ENCODE measurements around the gene AMDHD2.
"Not testable (repeated sequence)": the region's sequence is repeated elsewhere in the genome, so short reads cannot be mapped to it uniquely, and the experiment has no call there.

AMDHD2 gene

DNA sequence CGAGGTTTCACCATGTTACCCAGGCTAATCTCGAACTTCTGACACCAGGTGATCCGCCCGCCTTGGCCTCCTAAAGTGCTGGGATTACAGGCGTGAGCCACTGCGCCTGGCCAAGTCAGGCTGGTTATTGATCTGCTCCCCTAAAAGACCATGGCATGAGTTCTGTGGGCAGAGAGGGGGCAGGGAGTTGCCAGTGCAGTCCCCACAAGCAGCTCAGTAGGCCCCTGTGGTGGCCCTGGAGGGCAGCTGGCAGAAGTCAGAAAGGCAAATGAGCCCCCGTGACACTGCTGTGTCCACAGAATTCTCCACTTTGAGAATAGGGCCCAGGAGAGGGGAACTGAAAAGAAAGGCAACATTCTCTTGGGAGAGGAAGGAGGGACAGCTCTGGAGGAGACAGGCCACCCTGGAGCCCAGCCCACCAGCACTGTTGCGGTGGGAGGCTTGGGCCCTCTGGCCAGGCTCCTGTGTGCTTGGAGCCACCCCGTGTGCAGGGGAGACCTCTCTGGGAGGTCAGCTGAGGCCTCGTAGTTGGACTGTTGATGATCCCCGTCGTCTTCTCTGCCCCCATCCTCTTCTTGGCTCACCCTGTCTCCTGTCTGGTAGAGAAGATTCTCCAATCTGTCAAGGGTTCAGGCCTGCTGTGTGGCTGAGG lies 2.1 kb upstream of the AMDHD2 start:
- no peak for DNase-seq (ENCODE audit: low read depth in 2 of 2)

DNA sequence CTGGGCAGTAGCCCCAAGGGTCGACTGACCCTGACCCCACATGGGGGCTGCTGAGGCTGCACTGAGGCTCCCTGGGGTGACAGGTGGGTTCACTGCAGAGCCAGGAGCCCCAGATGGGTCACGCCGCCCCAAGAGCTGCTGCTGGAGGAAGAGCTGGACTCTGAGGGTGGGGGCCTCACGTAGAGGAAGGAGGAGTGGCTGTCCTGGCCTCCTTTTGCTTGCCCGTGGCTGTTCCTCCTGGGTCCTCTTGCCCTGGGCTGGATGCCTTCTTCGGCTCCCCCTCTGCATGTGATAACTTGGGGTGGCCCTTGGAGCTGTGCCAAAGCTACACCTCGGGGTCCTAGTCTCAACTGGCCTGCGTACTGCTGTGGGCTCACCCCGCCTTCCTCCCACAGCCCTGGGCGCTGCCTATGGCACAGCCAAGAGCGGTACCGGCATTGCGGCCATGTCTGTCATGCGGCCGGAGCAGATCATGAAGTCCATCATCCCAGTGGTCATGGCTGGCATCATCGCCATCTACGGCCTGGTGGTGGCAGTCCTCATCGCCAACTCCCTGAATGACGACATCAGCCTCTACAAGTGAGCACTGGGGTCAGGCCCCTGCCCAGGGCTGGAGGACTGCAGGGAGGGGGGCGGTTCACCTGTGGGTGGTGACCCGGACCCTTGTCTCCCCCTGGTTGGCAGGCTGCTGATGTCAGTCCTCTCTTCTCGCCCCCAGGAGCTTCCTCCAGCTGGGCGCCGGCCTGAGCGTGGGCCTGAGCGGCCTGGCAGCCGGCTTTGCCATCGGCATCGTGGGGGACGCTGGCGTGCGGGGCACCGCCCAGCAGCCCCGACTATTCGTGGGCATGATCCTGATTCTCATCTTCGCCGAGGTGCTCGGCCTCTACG lies 1.1 kb upstream of the AMDHD2 start:
- no peak for DNase-seq (ENCODE audit: low read depth in 2 of 2)

DNA sequence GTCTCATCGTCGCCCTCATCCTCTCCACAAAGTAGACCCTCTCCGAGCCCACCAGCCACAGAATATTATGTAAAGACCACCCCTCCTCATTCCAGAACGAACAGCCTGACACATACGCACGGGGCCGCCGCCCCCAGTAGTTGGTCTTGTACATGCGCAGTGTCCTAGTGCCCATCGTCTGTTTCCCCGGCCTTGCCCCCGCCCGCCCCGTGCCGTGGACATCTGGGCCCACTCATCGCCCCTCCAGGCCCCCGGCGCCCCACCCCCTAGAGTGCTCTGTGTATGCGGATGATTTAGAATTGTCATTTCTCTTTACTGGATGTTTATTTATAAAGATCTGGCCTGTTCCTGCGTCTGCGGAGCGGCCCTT lies 475 bp upstream of the AMDHD2 start:
- no peak for DNase-seq (ENCODE audit: low read depth in 2 of 2)

DNA sequence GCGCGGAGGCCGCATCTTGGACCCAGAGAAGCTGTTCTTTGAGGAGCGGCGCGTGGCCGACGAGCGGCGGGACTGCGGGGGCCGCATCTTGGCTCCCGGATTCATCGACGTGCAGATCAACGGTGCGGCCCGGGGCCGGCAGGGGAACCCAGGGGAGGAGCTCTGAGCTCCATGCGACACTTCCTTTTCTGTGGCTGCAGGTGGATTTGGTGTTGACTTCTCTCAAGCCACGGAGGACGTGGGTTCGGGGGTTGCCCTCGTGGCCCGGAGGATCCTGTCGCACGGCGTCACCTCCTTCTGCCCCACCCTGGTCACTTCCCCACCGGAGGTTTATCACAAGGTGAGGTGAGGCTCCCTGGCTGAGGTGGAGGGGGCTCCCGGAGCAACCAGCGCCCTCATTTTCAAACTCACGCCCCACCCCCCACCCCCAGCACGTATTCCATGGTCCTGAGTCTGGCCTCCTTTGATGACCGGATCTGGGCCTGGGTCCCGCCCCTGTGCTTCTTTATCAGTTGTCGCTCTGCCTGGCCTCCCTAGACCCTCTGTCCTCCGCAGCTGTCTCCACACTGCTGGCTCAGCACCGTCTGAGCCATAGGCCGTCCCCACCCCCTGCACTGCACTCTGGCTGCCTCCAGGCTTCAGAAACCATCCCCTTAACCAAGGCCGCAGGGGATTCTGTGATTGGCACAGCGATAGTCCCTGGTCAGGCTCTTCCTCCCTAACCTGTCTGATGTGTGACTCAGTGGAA lies 787 bp downstream of the AMDHD2 start:
- no peak for DNase-seq (ENCODE audit: low read depth in 2 of 2)

DNA sequence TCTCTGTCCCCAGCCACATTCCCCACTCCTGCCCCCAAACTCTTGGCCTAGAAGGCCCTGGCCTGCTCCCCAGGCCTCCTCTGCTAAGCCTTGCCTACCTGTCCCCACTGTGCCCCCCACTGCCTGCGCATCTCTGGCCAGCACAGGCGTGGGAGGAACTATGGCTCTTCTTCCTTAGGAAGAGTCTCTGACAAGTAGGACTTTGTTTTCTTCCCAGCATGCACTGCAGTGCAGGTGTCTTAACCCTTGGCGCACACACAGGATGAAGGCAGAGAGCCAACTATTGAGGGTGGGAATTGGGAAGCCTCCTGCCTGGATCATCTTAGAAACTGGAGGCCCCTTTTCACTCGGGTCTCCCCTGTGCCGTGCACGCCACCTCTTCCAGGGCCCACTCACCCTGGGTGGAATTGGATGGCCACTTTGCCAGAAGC lies 3.6 kb downstream of the AMDHD2 start:
- no peak for DNase-seq (ENCODE audit: low read depth in 2 of 2)

DNA sequence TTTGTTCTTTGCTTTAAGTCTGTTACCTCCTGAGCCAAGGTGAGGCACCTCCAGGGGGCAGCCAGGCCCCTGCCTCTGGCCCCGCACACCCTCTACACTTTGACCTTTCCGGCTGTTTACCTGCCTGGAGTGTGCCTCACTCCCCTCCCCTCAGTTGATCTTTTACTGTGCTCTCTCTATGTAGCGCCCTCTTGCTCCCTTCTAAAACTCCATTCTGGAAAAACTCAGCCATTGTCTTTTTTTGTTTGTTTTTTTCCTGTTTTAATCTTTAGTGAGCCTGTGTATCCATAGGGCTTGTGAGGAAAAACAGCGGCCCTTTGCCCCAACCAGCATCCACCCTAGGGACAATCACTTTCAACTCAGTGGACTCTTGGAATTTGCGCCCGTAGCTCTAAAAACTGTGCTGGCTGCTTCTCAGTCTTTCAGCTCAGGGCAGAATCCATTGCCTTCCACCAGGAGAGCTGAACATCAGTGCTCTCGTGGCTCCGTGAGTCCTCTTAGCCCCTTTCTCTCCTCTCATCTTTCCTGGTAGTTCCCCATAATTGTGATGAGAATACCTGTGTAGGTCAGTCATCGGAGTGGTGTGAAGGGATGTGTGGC lies 4.3 kb downstream of the AMDHD2 start:
- no peak for DNase-seq (ENCODE audit: low read depth in 2 of 2)

DNA sequence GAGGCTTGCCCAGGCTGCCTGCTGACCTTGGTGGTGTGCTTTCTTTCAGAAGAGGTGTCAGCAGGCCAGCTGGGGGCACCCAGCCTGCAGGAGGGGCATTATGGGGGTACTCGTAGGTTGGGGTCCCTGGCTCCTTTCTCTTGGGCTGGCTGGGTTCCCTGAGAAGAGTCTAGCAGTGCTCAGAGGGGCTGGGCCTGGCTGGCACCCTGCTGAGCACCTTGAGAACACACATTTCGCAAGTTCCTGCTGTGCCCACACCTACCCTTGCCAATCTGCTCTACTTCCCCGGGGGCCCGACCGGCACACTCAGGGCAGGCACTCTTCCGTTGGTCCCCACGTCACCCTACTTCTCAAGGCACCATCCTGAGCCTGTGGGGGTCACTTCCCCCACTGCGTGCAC lies 6.0 kb downstream of the AMDHD2 start:
- no peak for DNase-seq (ENCODE audit: low read depth in 2 of 2)

DNA sequence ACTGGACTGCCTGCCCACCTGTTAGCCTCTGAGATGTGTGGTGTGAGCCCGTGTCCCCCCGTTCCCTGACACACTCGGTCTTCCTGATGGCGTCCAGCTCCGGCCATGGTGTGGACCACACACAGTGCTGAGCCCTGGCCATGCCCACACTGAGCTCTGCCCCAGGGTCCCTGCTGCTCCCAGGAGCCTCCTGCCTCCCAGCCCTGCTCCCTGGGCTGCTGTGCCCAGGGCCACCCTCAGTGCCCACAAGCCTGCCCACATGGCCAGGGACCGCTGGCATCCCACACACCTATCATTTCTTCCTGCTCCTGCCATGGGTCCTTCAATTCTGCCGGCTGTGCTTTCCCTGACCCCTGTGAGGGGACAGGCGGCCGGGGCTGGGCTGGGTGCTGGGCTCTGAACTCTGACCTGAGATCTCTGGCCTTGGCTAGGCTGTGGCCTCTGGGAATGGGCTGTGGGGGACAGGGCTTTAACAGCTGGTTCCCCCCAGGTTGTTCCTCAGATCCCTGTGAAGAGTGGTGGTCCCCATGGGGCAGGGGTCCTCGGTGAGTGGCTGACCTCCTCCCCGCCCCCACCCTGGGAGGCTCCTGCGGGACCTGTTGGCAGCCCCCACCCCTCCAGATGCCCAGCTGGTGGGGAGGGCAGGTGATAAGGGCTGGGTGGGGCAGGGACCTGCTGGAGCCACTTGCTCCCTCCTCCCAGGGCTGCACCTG lies 7.1 kb downstream of the AMDHD2 start:
- no peak for DNase-seq (ENCODE audit: low read depth in 2 of 2)

DNA sequence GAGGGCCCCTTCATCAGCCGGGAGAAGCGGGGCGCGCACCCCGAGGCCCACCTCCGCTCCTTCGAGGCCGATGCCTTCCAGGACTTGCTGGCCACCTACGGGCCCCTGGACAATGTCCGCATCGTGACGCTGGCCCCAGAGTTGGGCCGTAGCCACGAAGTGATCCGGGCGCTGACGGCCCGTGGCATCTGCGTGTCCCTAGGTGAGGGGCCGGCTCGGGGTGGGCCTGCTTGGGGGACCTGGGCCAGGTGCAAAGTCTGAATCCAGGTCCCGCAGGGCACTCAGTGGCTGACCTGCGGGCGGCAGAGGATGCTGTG lies 7.6 kb downstream of the AMDHD2 start:
- DNase-seq (ENCODE audit: low read depth in 2 of 2): no peak

DNA sequence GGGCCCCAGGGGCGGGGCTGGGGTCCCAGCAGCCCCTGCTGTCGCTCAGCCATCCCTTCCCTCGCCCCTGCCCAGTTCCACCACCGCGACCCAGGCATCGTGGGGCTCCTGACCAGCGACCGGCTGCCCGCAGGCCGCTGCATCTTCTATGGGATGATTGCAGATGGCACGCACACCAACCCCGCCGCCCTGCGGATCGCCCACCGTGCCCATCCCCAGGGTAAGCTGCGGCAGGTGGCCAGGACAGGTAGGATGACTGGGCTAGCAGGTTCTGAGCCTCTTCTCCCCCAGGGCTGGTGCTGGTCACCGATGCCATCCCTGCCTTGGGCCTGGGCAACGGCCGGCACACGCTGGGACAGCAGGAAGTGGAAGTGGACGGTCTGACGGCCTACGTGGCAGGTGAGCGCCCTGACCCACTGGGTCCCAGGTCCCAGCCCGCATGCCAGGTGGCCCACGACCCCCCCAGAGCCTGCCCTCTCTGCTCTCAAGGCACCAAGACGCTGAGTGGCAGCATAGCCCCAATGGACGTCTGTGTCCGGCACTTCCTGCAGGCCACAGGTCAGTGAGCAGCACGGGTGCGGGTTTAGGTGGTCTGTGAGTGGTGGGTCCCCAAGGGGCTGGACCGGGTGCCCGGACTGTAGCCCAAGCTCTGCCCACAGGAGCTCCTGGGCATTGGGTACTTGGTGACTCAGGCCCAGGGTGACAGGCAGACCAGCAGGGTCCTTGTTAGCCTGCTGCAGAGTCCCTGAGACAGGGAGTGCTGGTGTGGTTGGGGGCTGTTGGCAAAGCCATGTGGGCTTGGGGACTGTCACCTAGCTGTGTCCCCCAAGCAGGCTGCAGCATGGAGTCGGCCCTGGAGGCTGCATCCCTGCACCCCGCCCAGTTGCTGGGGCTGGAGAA lies 8.2 kb downstream of the AMDHD2 start:
- no peak for DNase-seq (ENCODE audit: low read depth in 2 of 2)

DNA sequence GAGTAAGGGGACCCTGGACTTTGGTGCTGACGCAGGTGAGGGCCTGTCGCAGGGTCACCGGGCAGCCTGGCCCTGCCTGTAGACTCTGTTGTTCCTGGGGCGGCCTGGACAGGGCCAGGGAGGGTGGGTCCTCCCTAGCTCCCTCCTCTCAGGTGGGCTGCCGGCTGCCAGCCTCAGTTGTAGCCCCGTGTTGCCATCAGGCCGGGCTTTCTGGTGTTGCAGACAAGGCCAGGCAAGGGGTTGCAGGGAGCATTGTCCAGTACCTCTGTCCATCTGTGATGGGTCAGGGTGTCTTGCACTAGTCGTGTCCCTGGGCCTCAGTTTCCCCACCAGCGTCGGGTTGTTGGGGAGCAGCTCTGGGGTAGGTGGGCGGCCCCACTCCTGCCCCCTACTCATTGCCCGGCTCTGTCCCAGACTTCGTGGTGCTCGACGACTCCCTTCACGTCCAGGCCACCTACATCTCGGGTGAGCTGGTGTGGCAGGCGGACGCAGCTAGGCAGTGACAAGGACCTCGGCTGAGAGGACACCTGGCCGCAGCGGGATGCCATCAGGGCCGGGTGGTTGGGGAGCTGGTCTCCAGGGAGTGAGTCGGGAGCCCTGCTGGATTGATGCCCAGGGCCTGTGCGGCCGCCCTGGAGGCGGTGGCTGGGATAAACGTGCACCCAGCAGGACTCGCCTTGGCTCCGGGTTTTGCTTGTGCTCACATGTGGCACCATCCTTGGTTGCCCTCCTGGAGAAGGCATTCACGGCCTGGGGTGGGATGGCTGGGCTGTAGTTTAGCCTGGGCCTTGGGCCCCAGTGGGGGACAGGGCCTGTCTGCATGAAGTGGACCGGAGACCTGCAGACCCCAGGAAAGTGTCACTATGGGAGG lies 9.1 kb downstream of the AMDHD2 start:
- no peak for DNase-seq (ENCODE audit: low read depth in 2 of 2)

DNA sequence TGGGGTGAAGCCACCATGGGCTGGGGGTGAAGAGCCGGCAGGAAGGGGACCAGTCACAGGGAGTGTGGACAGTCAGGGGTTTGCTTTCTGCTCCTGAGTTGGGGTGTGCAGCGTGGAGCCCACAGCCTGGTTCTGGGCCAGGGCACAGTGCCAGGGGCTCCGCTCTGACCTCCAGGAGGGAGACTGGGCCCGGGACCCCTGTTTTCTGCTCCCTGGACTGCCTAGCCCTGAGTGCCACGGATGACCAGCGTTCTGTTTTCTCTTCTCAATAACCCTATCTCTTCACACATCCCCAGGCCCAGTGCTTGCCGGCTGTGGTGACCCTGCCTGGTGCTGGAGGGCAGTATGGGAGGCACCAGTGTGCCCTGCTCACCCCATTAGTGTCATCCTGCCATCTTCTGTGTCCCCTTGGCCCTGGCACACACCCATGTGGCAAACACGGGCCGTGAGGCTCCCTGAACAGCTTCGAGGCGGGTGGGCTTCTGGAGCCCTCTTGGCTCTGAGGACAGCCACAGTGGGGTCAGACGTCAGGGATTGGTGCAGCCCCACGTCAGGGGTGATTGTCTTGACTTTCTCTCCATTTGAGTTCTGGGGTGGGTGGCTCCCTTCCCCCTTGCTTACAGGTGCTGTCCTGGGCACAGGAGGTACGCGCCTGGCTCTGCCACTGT lies 9.9 kb downstream of the AMDHD2 start:
- no peak for DNase-seq (ENCODE audit: low read depth in 2 of 2)

DNA sequence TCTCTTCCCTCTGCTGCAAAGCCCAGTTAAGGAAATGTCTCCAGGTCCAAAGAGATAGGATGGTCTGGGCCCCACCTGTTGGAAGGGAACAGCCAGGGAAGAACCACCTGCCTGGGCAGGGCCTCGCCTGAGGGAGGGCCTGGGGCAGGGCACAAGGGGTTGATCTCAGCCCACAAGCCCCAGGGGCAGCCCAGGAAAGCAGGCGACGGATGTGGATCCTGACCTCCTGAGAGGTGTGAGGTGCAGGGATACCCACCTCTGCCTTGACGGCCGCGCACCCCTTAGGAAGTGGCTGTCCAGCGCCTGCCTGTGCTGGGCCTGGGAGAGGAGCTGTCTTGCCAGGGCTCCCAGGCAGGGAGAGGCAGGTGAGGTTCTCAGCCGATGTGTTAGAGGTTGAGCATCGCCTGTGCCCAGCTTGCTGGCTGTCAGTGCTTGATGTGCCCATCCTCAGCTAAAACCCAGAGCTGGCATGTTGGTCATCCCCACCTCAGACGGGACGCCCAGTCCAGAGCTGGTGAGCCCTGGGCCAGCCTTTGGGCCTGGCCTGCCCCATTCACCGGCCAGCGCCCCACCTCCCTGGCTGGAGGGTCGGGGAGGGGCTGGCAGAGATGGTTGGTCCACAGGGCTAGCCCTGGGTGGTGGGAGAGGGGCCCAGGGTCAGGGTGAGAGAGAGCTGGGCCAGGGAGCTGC lies 10.6 kb downstream of the AMDHD2 start:
- DNase-seq (ENCODE audit: low read depth in 2 of 2): no peak

DNA sequence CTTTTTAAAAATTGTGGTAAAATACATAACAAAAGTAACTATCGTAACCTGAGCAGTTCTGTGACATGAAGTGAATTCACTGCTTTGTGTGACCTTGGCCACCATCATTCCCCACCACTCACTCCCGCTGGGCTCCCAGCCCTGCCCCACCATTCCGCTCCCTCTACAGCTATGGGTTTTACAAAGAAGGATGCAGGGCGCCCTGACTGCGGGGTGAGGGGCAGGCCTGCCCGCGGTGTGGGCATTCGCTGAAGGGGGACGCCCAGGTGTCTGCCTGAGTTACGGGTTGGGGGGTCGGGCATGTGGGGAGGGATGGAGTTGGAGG lies 11.2 kb downstream of the AMDHD2 start, which contains the start of gene CEMP1:
Gene CEMP1 (minus strand): TSS at position 38 of the 325 bp plus-strand sequence. CDS start 335 bp downstream, outside the sequence.
- DNase-seq (ENCODE audit: low read depth in 2 of 2): no peak

DNA sequence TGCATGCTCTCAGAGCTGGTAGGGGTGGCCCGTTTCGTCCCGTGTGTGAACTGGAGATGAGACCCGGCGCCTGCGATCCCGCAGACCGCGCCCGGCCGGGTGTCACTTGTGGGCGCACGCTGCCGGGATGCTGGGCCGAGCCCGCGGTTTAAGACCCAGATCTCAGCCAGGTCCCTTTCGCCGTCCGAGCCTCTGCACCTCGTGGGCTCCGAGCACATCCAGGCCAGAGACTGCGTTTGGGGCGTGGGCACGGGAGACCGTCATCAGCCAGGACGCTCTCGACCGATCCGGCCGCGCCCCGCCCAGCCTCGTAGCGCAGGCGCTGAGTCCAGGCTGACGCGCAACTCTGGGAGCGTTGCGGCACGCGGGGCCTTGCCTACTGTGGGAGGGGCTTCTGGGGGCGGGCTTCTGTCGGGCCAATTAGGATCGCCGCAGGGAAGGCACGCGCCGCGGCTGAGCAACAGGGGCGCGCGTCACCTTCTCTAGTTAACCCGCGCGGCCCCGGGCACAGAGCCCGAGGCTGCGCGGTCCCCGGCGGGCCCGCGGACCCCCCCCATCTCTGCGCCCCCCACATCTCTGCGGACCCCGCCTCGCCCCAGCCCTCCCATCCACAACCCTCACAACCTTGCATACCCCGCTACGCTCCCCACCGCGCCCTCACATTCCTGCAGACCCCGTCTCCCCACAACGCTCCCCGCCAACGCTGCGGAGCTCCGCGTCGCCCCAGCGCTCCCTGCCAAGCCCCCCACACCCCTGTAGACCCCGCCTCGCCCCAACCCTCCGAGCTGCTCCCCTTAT lies 11.7 kb downstream of the AMDHD2 start:
- peak; percentile 98 for DNase-seq (ENCODE audit: low read depth in 2 of 2)

DNA sequence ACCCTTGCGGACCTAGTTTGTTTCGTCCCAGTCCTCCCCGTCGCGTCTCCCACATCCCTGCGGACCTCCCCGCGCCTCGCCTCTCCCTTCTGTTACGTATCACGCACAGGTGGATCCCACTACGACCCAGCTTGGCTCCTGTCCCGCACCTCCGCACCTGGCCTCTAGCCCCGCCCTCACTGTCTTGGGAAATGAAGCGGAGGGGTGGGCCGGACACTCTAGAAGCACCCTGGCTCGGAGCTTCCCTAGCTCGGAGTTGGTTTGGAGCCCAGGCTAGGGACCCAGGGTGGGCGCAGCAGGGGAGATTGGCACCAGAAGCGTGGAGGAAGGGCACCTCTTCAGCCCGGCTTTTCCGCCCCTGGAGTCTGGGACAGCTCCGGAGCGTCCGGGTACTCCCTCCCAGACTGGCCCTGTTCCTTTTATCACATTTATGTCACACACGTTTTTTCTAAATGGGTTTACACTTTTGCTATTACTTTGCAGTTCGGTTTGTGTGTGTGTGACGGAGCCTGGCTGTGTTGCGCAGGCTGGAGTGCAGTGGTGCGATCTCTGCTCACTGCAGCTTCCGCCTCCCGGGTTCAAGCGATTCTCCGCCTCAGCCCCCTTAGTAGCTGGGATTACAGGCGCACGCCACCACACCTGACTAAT lies 12.4 kb downstream of the AMDHD2 start:
- DNase-seq (ENCODE audit: low read depth in 2 of 2): peak in 1 of 2 donors; percentile 64

DNA sequence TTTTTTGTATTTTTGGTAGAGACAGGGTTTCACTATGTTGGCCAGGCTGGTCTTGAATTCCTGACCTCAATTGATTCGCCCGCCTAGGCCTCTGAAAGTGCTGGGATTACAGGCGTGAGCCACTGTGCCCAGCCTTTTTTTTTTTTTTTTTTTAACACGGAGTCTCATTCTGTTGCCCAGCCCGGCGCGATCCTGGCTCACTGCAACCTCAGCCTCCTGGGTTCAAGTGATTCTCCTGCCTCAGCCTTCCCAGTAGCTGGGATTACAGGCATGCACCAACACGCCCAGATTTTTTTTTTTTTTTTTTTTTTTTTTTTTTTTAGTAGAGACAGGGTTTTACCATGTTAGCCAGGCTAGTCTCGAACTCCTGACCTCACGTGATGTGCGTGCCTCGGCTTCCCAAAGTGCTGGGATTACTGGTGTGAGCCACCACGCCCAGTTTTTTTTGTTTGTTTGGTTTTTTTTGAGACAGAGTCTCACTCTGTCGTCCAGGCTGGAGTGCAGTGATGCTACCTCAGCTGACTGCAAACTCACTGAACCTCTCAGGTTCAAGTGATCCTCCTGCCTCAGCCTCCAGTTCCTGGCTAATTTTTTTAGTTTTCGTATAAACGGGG lies 13.1 kb downstream of the AMDHD2 start:
- not testable (repeated sequence) for DNase-seq (ENCODE audit: low read depth in 2 of 2)

All from stimulated activated CD8-positive, alpha-beta memory T cell treated with anti-CD3 and anti-CD28 coated beads, Interleukin-15, amount 100 ng/mL, for 48 hours (primary cell).